GM12874 (cell line): ENCODE results near the gene FBXL20.

ENCODE experiments used
- CTCF ChIP-seq: IDR thresholded peaks from 2 replicates; pipeline ENCODE4 v1.5.1; 2011; ENCODE audit warnings: low read depth, mild to moderate bottlenecking, control low read depth, low read length, moderate library complexity; ENCODE audit not compliant: insufficient read depth

FBXL20 gene

GRCh38 chr17:39244600-39245570 lies 156.5 kb downstream of the FBXL20 start:
- TF ChIP-seq CTCF = peak; percentile 89

- no peak for TF ChIP-seq CTCF
These were observed 157.3 kb downstream of the FBXL20 start for GRCh38 chr17:39244016-39244599.

DNA sequence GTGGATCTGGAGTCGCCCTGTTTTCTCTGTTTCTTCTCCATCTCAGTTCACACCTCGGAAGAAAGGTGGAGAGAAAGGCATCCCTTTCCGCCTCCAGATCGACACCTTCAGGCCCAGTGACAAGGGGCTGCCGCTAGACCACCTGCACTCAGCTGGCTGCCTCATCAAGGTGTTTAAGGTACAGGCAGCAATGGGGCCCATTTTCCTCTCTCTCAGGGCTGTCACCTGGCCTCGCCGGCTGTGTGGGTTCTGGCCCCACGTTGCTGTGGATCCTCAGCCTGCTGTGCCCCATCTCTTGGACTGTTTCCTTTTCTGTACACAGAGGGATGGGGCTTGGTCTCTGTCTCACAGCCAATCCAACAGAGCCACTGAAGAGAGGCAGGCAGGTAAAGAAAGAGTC lies 158.3 kb downstream of the FBXL20 start:
- no peak for TF ChIP-seq CTCF

DNA sequence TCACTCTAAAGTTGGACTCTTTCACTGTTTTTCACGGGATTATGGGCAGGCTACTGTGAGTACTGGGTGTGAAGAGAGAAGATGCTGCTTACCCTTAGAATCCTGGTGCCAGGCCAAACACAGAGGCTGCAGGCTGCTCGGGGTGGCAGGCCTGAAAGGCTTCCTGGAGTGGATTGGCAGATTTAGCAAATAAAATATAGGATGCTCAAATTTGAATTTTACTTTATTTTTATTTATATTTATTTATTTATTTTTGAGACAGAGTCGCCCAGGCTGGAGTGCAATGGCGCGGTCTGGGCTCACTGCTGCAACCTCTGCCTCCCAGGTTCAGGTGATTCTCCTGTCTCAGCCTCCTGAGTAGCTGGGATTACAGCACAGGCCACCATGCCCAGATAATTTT lies 160.8 kb downstream of the FBXL20 start:
- no peak for TF ChIP-seq CTCF

DNA sequence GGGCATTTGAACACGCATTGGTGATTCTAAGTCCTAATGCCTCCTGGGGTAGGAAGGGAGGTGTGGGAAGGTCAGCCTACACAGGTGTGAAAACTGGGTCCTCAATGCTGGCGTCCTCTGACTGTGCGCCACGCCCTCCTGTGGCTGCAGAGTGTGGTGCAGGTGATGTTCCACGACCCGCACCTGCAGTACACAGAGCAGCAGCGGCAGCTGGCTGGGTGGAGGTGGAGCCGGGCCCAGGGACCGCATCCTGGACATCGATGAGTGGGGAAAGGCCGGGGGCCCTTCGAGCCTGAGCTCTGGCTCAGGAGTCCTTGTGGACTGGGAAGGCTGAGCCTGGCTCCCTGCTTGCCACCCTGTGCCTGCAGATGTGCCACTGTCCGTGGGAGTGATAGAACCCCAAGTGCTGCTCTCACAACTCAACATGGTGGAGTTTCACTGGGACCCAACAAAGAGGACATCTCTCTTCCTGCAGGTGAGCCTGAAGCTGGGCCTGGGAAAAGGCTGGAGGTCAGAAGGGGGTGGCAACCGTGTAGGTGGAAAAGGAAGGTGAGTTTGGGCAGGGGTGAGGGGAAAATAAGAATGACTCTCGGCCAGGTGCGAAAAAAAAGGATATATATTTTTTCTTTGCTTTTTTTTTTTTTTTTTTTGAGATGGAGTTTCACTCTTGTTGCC lies 161.6 kb downstream of the FBXL20 start:
- TF ChIP-seq CTCF = peak; percentile 85

- TF ChIP-seq CTCF = no peak
These were observed 163.0 kb downstream of the FBXL20 start for GRCh38 chr17:39238311-39238972.

GRCh38 chr17:39237586-39237985 lies 163.8 kb downstream of the FBXL20 start:
- TF ChIP-seq CTCF = no peak
